ENCODE results near the gene USP36. TPM values are rescaled to one million over a fixed set of nuclear protein-coding genes. Genes with fewer than 3 reads are reported as not detected.

The USP36 gene
- total RNA-seq, 1 donor from 2014 or later, result 71.2 TPM

GRCh38 chr17:78861229-78861628 lies 20.6 kb upstream of the USP36 start:
- DNase-seq (ENCODE audit: extremely low spot score in 2 of 2), result no peak
- Histone ChIP-seq H3K27ac (peak overlapping the region; percentile 92), H3K36me3 (peaks cover 0 to 4% of the 10 kb centered on the region in 2 donors), H3K4me3 (no peak overlapping the region), H3K9me3 (no peaks in the 10 kb centered on the region), H3K4me1 (peaks cover 18% of the 10 kb centered on the region), H3K27me3 (no peaks in the 10 kb centered on the region)
- TF ChIP-seq POLR2AphosphoS5 (IDR thresholded peaks at IDR 0.05; ENCODE audit: insufficient read depth in 1 of 2, low read depth in 1 of 2) (no peak), POLR2A (IDR thresholded peaks at IDR 0.05) (no peak), CTCF (IDR thresholded peaks at IDR 0.05) (no peak)
- intact Hi-C loops (cut with DNase I), result loop anchor here (5.0 kb wide), 1 partner anchor 111 kb away; no protein-coding TSS in a partner anchor

- no peak for TF ChIP-seq CTCF (IDR thresholded peaks at IDR 0.05)
- Histone ChIP-seq H3K27me3 (no peaks in the 10 kb centered on the region), H3K9me3 (no peaks in the 10 kb centered on the region), H3K36me3 (peaks cover 0 to 23% of the 10 kb centered on the region in 2 donors), H3K4me1 (peaks cover 9% of the 10 kb centered on the region), H3K27ac (no peak overlapping the region), H3K4me3 (no peak overlapping the region)
- no peak for DNase-seq (ENCODE audit: extremely low spot score in 2 of 2)
- intact Hi-C loops (cut with DNase I), result no loop called here
These were observed 18.4 kb upstream of the USP36 start for GRCh38 chr17:78859051-78859450.

- TF ChIP-seq POLR2A (IDR thresholded peaks at IDR 0.05), result no peak
- no peak for TF ChIP-seq CTCF (IDR thresholded peaks at IDR 0.05)
- TF ChIP-seq POLR2AphosphoS5 (IDR thresholded peaks at IDR 0.05; ENCODE audit: insufficient read depth in 1 of 2, low read depth in 1 of 2), result no peak
- DNase-seq (ENCODE audit: extremely low spot score in 2 of 2), result no peak
- Histone ChIP-seq H3K9me3 (no peaks in the 10 kb centered on the region), H3K36me3 (peaks cover 0 to 28% of the 10 kb centered on the region in 2 donors), H3K27me3 (no peaks in the 10 kb centered on the region), H3K27ac (no peak overlapping the region), H3K4me1 (peaks cover 9% of the 10 kb centered on the region), H3K4me3 (no peak overlapping the region)
- intact Hi-C loops (cut with DNase I), result no loop called here
These were observed 16.7 kb upstream of the USP36 start for GRCh38 chr17:78857266-78857665.

- TF ChIP-seq POLR2AphosphoS5 (IDR thresholded peaks at IDR 0.05; ENCODE audit: insufficient read depth in 1 of 2, low read depth in 1 of 2) (no peak), POLR2A (IDR thresholded peaks at IDR 0.05) (no peak), CTCF (IDR thresholded peaks at IDR 0.05) (no peak)
- H3K4me1 ChIP-seq, result no peaks in the 10 kb centered on the region
These were observed 15.0 kb upstream of the USP36 start for GRCh38 chr17:78855561-78856165.

GRCh38 chr17:78854508-78854907 lies 13.9 kb upstream of the USP36 start:
- no peak overlapping the region for H3K27ac ChIP-seq
- H3K4me3 ChIP-seq, result no peak overlapping the region
- intact Hi-C loops (cut with DNase I), result no loop called here
- H3K27me3 ChIP-seq, result no peaks in the 10 kb centered on the region
- no peaks in the 10 kb centered on the region for H3K4me1 ChIP-seq
- DNase-seq (ENCODE audit: extremely low spot score in 2 of 2), result no peak
- H3K9me3 ChIP-seq, result no peaks in the 10 kb centered on the region
- TF ChIP-seq POLR2AphosphoS5 (IDR thresholded peaks at IDR 0.05; ENCODE audit: insufficient read depth in 1 of 2, low read depth in 1 of 2) (no peak), POLR2A (IDR thresholded peaks at IDR 0.05) (no peak), CTCF (IDR thresholded peaks at IDR 0.05) (no peak)
- peaks cover 0 to 28% of the 10 kb centered on the region in 2 donors for H3K36me3 ChIP-seq

More at GRCh38 chr17:78855561-78856165, 15.0 kb upstream of the USP36 start:
- Histone ChIP-seq H3K9me3 (no peaks in the 10 kb centered on the region), H3K36me3 (peaks cover 0 to 28% of the 10 kb centered on the region in 2 donors), H3K27ac (no peak overlapping the region), H3K27me3 (no peaks in the 10 kb centered on the region), H3K4me3 (no peak overlapping the region)
- intact Hi-C loops (cut with DNase I), result no loop called here
- DNase-seq (ENCODE audit: extremely low spot score in 2 of 2), result no peak

Data from vagina (tissue), 2 donors.